ENCODE data around the gene FAM181A.

FAM181A gene

DNA sequence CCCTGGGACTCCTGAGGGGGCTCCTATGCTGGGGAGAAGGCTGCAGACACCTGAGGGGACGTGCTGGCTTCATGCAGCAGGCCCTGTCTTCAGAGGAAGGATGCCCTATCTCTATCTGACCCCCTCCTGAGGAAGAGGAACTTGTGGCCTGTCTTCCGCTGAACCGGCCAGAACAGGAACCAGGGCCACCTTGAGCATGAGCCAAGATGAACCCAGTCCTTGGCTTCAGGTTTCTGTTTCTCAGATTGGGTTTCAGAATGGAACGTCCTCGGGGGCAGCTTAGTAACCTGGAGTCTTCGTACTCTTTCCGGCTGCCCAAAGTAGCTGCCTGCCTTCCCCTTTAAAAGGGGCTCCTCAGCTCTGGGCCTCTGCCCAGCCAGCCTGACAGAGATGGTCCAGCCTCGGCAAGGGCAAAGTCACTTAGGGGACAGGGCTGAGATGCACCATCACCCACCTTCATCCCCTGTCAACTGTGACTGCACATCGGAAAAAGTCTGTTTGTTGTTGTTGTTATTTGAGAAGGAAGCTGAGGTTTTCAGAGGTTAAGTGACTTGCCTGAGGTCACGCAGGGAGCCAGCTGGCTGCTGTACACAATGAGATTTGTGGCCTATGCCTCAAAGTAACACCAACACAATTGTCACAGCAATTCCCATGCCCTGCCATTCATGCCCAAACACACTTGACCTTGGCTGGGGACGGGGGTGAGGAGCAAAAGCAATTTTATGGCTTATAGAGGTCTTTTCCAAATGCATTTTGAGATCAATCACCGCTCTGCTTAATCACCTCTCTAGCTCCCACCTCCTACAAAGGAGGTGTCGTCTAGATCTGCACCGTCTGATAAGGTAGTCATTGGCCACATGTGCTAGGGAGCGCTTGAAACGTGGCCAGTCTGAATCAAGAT is 35.8 kb downstream of the FAM181A start:
- no peak for DNase-seq (ENCODE audit: low read depth, low spot score)

- no peak for DNase-seq (ENCODE audit: low read depth, low spot score)
Measured at GRCh38 chr14:93963692-93964091, 36.5 kb downstream of the FAM181A start.

DNA sequence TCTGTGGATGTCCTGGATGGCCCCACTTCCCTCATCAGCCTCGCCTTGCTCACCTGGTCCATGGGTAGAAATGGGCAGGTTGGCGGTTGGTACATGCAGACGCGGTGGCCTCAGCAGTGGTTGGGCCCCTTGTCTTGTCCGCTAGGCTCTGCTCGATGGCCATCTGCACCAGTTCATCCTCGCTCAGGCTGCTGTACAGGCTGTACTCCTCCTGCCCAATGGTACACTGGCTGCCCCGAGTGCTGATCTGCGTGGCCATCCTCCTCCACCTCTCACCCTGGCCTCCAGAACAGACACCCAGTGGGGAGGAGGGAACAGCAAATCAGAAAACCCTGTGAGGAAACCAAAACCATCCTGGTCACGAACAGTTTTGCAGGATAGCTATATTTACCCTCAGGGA is 37.1 kb downstream of the FAM181A start:
- DNase-seq (ENCODE audit: low read depth, low spot score): no peak

DNA sequence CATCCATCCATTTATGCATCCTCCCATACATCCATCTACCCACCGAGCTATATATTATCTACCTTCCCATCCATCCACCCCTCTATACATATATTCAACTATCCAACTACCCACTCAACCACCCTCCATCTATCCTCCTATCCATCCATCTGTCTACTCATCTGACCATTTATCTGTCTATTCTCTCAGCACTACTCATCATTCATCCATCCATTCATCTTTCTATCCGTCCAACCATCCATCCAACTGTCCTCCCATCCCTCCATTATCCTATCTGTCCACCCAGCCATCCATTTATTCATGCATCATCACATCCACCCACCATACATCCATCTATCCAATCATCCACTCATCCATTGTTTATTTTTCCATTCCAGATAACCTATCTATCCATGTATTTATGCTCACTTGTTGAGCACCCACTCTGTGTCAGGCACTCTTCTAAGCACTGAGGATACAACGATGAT is 37.7 kb downstream of the FAM181A start:
- DNase-seq (ENCODE audit: low read depth, low spot score): no peak

- no peak for DNase-seq (ENCODE audit: low read depth, low spot score)
Measured at GRCh38 chr14:93965287-93965821, 38.2 kb downstream of the FAM181A start.

DNA sequence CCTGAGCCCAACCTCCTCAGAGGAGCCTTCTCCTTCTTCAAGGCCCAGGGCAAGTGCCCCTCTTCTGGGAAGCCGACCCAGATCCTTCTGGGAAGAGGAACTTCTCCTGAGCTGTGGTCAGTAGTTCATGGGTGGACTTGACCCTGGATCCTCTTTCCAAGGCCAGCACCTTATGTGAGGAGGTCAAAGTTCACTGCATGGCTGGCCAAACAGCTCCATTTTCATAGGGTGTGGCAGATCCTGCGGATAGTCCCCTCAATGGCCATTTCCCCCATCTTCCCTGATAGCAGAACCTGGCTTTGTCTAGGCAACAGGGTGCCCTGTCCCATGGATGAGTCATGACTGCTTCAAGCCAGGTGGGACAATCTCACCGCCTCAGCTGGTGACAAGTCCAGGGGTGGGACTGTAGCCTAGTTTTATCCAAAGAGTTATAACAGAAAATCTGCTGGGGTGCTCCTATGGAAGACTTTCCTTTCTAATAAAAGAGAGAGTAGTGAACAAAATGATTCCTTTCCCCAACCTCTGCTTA is 38.9 kb downstream of the FAM181A start:
- DNase-seq (ENCODE audit: low read depth, low spot score): no peak

GRCh38 chr14:93967637-93968250 is 40.6 kb downstream of the FAM181A start:
- no peak for DNase-seq (ENCODE audit: low read depth, low spot score)

DNA sequence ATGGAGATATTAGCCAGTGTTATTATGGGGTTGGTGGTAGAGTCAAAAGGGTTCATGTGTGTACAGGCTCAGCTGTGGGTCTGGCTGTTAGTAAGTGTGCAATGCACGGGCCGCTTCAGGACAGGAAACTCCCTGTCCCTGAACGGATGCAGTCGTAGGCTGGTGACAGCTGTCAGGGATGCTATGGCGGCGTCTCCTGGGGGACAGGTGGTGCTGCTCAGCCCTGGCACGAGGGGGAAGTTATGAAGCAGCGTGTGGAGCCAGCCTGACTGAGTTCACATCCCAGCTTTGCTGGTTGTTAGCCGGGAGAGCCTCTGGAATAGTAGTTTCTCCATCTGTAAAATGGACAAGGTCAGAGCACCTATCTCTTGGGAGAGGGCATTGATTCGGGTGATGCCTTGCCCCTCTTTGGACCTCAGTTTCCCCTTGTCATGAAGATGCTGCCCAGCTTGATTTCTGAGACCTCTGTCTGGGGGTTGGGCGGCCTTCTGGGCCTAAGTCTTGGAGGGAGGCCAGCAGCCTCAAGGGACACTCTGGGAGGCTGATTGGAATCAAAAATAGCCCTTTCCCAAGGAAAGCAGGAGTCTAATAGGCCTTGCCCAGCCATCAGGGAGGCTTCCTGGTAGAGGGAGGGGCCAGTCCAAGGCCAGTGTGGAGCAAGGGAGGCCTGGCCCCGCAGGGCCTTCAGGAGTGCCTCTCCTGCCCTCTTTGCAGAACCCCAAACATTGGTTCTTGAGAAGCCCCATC is 42.1 kb downstream of the FAM181A start:
- no peak for DNase-seq (ENCODE audit: low read depth, low spot score)

GRCh38 chr14:93970585-93970964 is 43.4 kb downstream of the FAM181A start:
- DNase-seq (ENCODE audit: low read depth, low spot score): no peak

GRCh38 chr14:93970965-93971634 is 44.0 kb downstream of the FAM181A start:
- DNase-seq (ENCODE audit: low read depth, low spot score): no peak

DNA sequence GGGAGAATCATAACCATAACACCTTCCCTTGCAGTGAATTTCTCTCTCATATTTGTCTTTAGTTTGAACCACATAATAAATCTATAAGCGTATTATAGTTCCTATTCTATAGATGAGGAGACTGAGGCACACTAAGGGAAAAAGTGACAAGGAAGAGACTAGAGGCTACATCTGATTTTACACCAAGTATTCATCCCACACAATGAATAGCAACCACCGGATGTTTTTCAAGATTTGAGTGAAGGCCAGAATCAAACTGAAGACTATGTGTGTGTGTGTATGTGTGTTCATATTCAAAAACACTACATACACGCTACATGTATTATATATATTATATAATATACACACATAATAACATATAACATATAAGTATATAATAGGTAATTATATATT is 44.5 kb downstream of the FAM181A start:
- no peak for DNase-seq (ENCODE audit: low read depth, low spot score)

DNA sequence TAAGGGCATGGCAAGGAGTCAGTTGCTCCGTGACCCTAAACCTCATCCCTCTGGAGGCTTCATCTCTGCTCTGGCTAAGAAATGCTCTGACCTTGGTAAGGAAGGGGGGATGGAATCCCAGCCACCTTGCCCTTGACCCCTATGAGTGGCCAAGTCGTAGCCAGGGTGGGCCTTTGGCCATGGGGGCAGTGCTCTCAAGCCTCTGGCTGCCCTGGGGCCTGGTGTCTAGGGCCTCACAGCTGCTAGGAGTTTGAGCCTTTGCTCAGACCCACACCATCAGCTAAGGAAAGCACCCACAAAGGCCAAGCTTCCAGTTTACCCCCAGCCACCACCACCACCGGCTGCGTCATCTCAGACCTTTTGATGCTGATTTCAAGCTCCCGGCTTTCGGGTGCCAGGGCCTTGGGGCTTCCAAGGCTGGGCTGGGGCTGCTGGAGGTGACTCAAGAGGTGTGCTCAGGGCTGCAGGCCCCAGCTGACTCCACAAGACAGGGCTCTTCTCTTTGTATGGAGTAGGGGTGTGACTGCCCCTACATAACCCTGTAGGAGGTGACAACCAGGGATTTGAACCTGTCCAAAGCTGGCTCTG is 45.6 kb downstream of the FAM181A start:
- no peak for DNase-seq (ENCODE audit: low read depth, low spot score)

DNA sequence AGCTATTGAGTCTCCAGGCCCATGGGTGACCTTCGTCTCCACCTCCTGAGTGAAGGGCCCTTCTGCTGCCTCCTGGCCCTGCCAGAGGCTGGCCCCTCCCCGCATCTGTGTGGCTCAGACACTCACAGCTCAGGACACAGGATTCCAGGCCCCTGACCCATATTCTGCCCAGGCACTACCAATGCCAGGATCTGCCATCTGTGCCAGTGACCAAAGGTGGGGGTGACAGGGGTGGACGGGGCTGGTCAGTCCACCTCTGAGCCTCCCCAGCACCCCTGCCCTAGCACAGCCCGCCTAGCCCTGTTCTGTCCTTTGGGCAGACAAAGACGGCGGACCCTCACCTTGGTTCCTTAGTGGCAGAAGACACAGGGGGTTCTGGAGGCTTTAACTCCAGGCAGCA is 46.5 kb downstream of the FAM181A start:
- DNase-seq (ENCODE audit: low read depth, low spot score): no peak

DNA sequence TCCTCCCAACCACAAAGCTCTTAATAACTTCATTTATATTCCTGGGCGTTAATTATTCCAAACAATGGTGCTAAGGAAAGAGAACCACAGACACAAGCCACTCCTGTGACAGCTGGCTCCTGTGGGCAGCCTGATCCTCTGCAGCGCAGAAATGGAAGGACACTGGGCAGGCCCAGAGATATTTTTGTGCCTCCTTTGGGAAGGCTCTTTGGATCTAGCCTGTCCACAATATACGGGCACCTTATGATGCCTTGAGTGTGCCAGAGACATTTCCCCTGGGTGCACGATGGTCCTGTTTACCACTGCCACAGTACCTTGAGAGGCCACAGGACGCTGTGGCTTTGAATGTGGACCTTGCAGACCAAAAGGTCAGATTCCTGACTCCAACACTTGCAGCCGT is 47.2 kb downstream of the FAM181A start:
- DNase-seq (ENCODE audit: low read depth, low spot score): no peak

DNA sequence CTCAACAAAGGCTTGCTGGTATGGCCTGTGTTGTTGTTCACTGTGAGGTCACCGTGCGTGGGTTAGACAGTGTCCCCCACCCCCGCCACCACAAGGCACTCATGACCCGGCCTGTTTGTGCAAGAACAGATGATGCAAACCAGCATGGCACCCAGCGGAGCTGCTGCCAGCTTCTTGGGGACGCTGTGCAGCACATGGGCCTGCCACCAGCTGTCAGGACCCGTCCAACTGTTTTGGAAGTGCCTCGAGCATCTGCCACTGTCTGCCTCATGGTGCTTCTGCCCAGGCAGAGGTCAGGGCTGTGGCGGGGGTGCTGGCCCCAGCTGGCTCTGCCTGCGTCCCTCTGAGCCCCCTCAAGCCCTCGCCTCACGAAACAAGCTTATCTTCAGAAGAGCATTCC is 47.7 kb downstream of the FAM181A start:
- no peak for DNase-seq (ENCODE audit: low read depth, low spot score)

GRCh38 chr14:93975791-93976476 is 48.8 kb downstream of the FAM181A start:
- no peak for DNase-seq (ENCODE audit: low read depth, low spot score)

DNA sequence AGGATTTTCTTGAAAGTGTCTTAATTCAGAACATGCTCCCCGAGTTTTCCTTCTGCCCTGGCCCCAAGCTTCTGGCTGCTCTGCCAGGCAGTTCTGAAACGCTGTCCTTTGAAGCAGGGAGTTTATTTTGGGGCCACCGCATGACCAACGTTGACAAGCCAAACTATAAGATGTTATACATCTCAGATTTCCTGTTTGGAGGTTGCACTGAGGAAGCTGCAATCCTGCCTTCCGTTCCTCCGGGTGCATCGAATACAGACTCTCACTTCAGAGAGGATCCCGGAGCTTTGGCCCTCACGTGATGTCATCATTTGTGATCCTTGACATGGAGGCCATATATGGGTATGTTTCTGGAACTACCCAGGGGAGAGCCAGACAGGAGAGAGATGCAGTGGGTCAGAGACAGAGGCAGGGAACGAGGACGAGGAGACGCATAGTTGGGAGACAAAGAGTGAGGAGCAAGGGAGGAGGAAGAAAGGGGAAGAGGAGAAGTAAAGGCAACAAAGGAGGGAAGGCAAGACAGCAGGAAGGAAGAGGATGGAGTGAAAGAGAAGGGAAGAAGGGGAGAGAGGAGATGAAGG is 49.4 kb downstream of the FAM181A start, which contains the start of gene ASB2:
ASB2 (minus strand) TSS at position 94 of the 581 bp plus-strand sequence. CDS start 12,031 bp downstream, outside the sequence.
- no peak for DNase-seq (ENCODE audit: low read depth, low spot score)

- no peak for DNase-seq (ENCODE audit: low read depth, low spot score)
Measured at GRCh38 chr14:93977171-93977570, 50.0 kb downstream of the FAM181A start.

DNA sequence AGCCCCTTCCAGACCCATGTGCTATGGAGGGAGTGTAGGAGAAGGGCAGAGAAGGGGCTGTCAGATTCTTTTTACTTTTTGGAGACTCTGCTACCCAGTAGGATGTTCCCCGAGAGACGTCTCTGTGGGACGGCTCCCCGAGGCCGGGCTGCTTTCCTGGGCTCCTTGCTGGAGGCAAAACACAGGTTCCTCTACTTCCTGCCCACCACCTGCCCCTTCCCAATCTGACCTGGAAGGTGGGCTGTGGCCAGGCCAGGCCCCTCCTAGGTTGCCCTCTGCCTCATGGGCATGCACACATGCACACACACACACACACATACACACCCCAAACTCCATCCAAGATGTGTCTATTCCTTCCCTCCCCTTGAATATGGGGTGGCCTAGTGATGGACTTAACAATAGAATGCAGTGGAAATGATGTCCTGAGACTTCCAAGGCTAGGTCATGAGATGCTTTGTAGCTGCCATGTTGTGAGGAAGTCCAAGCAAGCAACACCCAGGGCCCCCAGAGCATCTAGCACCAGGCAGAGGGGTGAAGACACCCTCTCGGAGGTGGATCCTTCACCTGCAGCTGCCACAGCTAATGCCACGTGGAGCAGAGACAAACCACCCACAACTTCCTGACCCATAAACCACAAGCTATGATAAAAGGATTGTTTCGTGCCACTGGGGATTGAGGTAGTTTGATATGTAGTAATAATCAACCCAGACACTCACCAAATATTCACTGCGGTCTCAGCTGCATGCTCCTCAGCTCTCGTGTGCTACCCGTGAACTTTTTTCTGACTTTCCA is 50.8 kb downstream of the FAM181A start:
- no peak for DNase-seq (ENCODE audit: low read depth, low spot score)
